NCI-H2171 (cell line): Measurements from ENCODE around the gene TBKBP1.

ENCODE experiments used
- DNase-seq: peaks from one replicate; lab custom pipeline; 2025; lab: John Stamatoyannopoulos, UW

TBKBP1 gene

GRCh38 chr17:47693731-47694580 is at the start of gene TBKBP1:
Gene TBKBP1, plus strand, starts transcription at chr17:47694161. Its CDS starts 1,952 bp downstream, at chr17:47696113.
- DNase-seq, result peak; percentile 73

GRCh38 chr17:47644324-47644723 is 49.6 kb upstream of the TBKBP1 start:
- DNase-seq, result no peak

- DNase-seq, result peak; percentile 99
Observed at GRCh38 chr17:47649153-47649971, 44.6 kb upstream of the TBKBP1 start, which contains the start of gene KPNB1. Gene KPNB1, plus strand, starts transcription at chr17:47649919. Its CDS starts 326 bp downstream, at chr17:47650245.

GRCh38 chr17:47649972-47650524 is 43.9 kb upstream of the TBKBP1 start:
- DNase-seq, result no peak

- DNase-seq, result peak; percentile 98
Observed at GRCh38 chr17:47650525-47651522, 43.1 kb upstream of the TBKBP1 start.

GRCh38 chr17:47651704-47652103 is 42.3 kb upstream of the TBKBP1 start:
- DNase-seq, result no peak

GRCh38 chr17:47652570-47652969 is 41.4 kb upstream of the TBKBP1 start:
- no peak for DNase-seq

GRCh38 chr17:47653442-47653841 is 40.5 kb upstream of the TBKBP1 start:
- no peak for DNase-seq

- DNase-seq, result no peak
Observed at GRCh38 chr17:47654991-47655390, 39.0 kb upstream of the TBKBP1 start.

- no peak for DNase-seq
Observed at GRCh38 chr17:47660064-47660492, 33.9 kb upstream of the TBKBP1 start.

GRCh38 chr17:47663912-47664623 is 29.9 kb upstream of the TBKBP1 start:
- peak; percentile 28 for DNase-seq

GRCh38 chr17:47664624-47664941 is 29.4 kb upstream of the TBKBP1 start:
- no peak for DNase-seq

- DNase-seq, result no peak
Observed at GRCh38 chr17:47665655-47666054, 28.3 kb upstream of the TBKBP1 start.

- DNase-seq, result no peak
Observed at GRCh38 chr17:47669081-47669480, 24.9 kb upstream of the TBKBP1 start.

- no peak for DNase-seq
Observed at GRCh38 chr17:47670064-47670463, 23.9 kb upstream of the TBKBP1 start.

- no peak for DNase-seq
Observed at GRCh38 chr17:47674499-47674898, 19.5 kb upstream of the TBKBP1 start.

GRCh38 chr17:47675380-47676198 is 18.4 kb upstream of the TBKBP1 start:
- no peak for DNase-seq

- no peak for DNase-seq
Observed at GRCh38 chr17:47676199-47676472, 17.8 kb upstream of the TBKBP1 start.

GRCh38 chr17:47676510-47677165 is 17.3 kb upstream of the TBKBP1 start:
- no peak for DNase-seq

- no peak for DNase-seq
Observed at GRCh38 chr17:47678196-47678595, 15.8 kb upstream of the TBKBP1 start.
